GM15510 (cell line): ENCODE measurements around the gene CRACDL.

ENCODE experiments used
- POLR2A ChIP-seq: IDR thresholded peaks from 3 replicates; pipeline ENCODE4 v1.6.1; 2011; ENCODE audit warnings: borderline replicate concordance; ENCODE audit not compliant: insufficient read length; ENCODE audit errors: extremely low read depth

CRACDL gene

GRCh38 chr2:98771264-98771663, 164.8 kb downstream of the CRACDL start:
- TF ChIP-seq POLR2A: no peak

GRCh38 chr2:98769784-98770183, 166.2 kb downstream of the CRACDL start:
- no peak for TF ChIP-seq POLR2A

GRCh38 chr2:98769114-98769476, 166.9 kb downstream of the CRACDL start:
- no peak for TF ChIP-seq POLR2A

- TF ChIP-seq POLR2A: no peak
These were observed 167.5 kb downstream of the CRACDL start for GRCh38 chr2:98768384-98769113.

- TF ChIP-seq POLR2A: no peak
These were observed 171.5 kb downstream of the CRACDL start for GRCh38 chr2:98764499-98764898.

- no peak for TF ChIP-seq POLR2A
These were observed 172.6 kb downstream of the CRACDL start for GRCh38 chr2:98763209-98763951.

- TF ChIP-seq POLR2A: no peak
These were observed 174.1 kb downstream of the CRACDL start for GRCh38 chr2:98761909-98762308.

GRCh38 chr2:98761267-98761781, 174.7 kb downstream of the CRACDL start:
- no peak for TF ChIP-seq POLR2A

GRCh38 chr2:98759827-98760625, 176.0 kb downstream of the CRACDL start:
- TF ChIP-seq POLR2A: no peak

GRCh38 chr2:98759338-98759737, 176.7 kb downstream of the CRACDL start:
- TF ChIP-seq POLR2A: no peak

GRCh38 chr2:98757904-98758421, 178.1 kb downstream of the CRACDL start:
- TF ChIP-seq POLR2A: no peak

- TF ChIP-seq POLR2A: no peak
These were observed 182.2 kb downstream of the CRACDL start for GRCh38 chr2:98753801-98754200.

GRCh38 chr2:98751748-98752147, 184.3 kb downstream of the CRACDL start:
- TF ChIP-seq POLR2A: no peak

- TF ChIP-seq POLR2A: no peak
These were observed 185.3 kb downstream of the CRACDL start for GRCh38 chr2:98750593-98751282.
